Pancreas (tissue), 10 donors: ENCODE measurements around the gene AGXT2. TPM values are rescaled to one million over a fixed set of nuclear protein-coding genes. Genes with fewer than 3 reads are reported as not detected.

Experiments
- ATAC-seq, 4 donors: fragments of 200-7000 bp; cut with Tn5 transposase; one replicate each; pipeline versions ENCODE4 v1.8.0 to v1.9.1; 2020; ENCODE audit warnings: mild to moderate bottlenecking in 4 of 4, moderate library complexity in 4 of 4
- DNase-seq, 6 donors: peaks; one replicate each; pipeline ENCODE4 v3.0.0-alpha.2; 2020
- FAIRE-seq: peaks from 2 replicates; lab custom pipeline; 2012; peaks lifted over from hg19 to GRCh38; lab: Jason Lieb, UNC
- H3K27ac ChIP-seq, 4 donors: fragments of 200-600 bp; sonication (generic); 1 replicate in 3 of 4; 2 replicates in 1 of 4; pipeline versions ENCODE4 v1.5.0 to v1.8.0; 2020
- H3K27me3 ChIP-seq, 4 donors: fragments of 200-600 bp; one replicate each; pipeline ENCODE4 v1.8.0; 2021
- H3K36me3 ChIP-seq, 3 donors: fragments of 200-600 bp; sonication (generic) in 1 of 3; one replicate each; pipeline versions ENCODE4 v1.5.0 to v1.8.0; 2020 to 2021
- H3K4me1 ChIP-seq, 3 donors: fragments of 200-600 bp; one replicate each; pipeline ENCODE4 v1.8.0; 2021
- H3K4me3 ChIP-seq, 4 donors: fragments of 200-600 bp; sonication (generic) in 2 of 4; one replicate each; pipeline versions ENCODE4 v1.5.0 to v1.8.0; 2020 to 2021
- H3K9me3 ChIP-seq, 4 donors: fragments of 200-600 bp; one replicate each; pipeline ENCODE4 v1.8.0; 2021
- CTCF ChIP-seq, 4 donors: fragments of 200-600 bp; sonication (generic) in 3 of 4; IDR thresholded peaks; one replicate each; pipeline versions ENCODE4 v1.5.0 to v1.8.0; 2021; ENCODE audit warnings: antibody characterized with exemption in 4 of 4
- WGBS, 2 donors: extraction: QIAGEN DNeasy Blood & Tissue Kit; methylation state at CpG; one replicate each; pipeline ENCODE4 v1.1.7; 2013; 5-methylcytosine and 5-hydroxymethylcytosine counted together
- intact Hi-C, 3 donors: fragments of 100-400 bp; cut with DNase I; formaldehyde crosslinking; loops; one replicate each; pipeline versions ENCODE4 v1.11.1 to v1.14.2; 2022
- polyA plus RNA-seq, 2 donors: library from polyadenylated mRNA; stranded (reverse); fragments of 200-250 nt; gene quantifications; one replicate each; pipeline ENCODE4 v1.2.3, GENCODE V29; 2013
- total RNA-seq, 6 donors: library from RNA; stranded (reverse); fragmentation: NEBNext Ultra II Directional in 4 of 6; extraction: Animal tissue kit (Norgen Biotek cat#: 25700) in 4 of 6; gene quantifications; one replicate each; pipeline versions ENCODE4 v1.2.1 to v1.2.4, GENCODE V29; 2021 to 2023
- donor health status: healthy with polysubstance abuse.
- donor health status: DM: no; HTN: no; CAD: no; lungs with moderate emphysema.
- donor health status: DM: no; HTN: no; CAD: no.
- donor health status: control.
- donor health status: control.
- donor health status: Bipolar disorder and iron deficiency.
- donor health status: DM: yes; HTN: yes; CAD: no.
- donor health status: DM: no; HTN: no; CAD: no.
- donor health status: DM: no; HTN: no; CAD: no.
- donor health status: DM: yes; HTN: yes; CAD: no.

The AGXT2 gene
- total and polyA plus RNA-seq, 8 donors: not detected

GRCh38 chr5:35050541-35051126 is 2.9 kb upstream of the AGXT2 start:
- peaks cover 0 to 7% (median 4%) of the 10 kb centered on the region in 3 donors for H3K4me1 ChIP-seq
- no peak overlapping the region for H3K27ac ChIP-seq
- H3K27me3 ChIP-seq: no peaks in the 10 kb centered on the region
- H3K4me3 ChIP-seq: no peak overlapping the region
- no peaks in the 10 kb centered on the region for H3K9me3 ChIP-seq
- intact Hi-C loops: no loop called here
- FAIRE-seq (no peak), ATAC-seq (peak in 3 of 4 donors; percentile 55 to 70 (median 56)), DNase-seq (no peak)
- WGBS, 2 donors: 42% methylated on average over 3 of the region's 3 CpGs
- H3K36me3 ChIP-seq: no peaks in the 10 kb centered on the region
- TF ChIP-seq CTCF (IDR thresholded peaks at IDR 0.05): no peak

GRCh38 chr5:35048910-35049309 is 1.2 kb upstream of the AGXT2 start:
- Histone ChIP-seq H3K36me3 (no peaks in the 10 kb centered on the region), H3K4me3 (no peak overlapping the region), H3K27me3 (no peaks in the 10 kb centered on the region), H3K27ac (no peak overlapping the region), H3K4me1 (peaks cover 0 to 7% (median 4%) of the 10 kb centered on the region in 3 donors), H3K9me3 (no peaks in the 10 kb centered on the region)
- ATAC-seq (no peak), DNase-seq (no peak), FAIRE-seq (no peak)
- no peak for TF ChIP-seq CTCF (IDR thresholded peaks at IDR 0.05)
- intact Hi-C loops: no loop called here
- 76 to 84% methylated on average over 1 of the region's 1 CpG for WGBS, 2 donors

- no peak overlapping the region for H3K27ac ChIP-seq
- H3K36me3 ChIP-seq: no peaks in the 10 kb centered on the region
- H3K27me3 ChIP-seq: no peaks in the 10 kb centered on the region
- TF ChIP-seq CTCF (IDR thresholded peaks at IDR 0.05): no peak
- FAIRE-seq (no peak), DNase-seq (no peak), ATAC-seq (peak in 1 of 4 donors; percentile 36)
- 89 to 94% methylated on average over 4 of the region's 4 CpGs for WGBS, 2 donors
- intact Hi-C loops: no loop called here
- H3K4me1 ChIP-seq: peaks cover 0 to 7% (median 4%) of the 10 kb centered on the region in 3 donors
- H3K9me3 ChIP-seq: no peaks in the 10 kb centered on the region
- no peak overlapping the region for H3K4me3 ChIP-seq
These were observed 975 bp downstream of the AGXT2 start for GRCh38 chr5:35046774-35047173.

GRCh38 chr5:35045280-35045679 is 2.5 kb downstream of the AGXT2 start:
- WGBS, 2 donors: 22 to 30% methylated on average over 1 of the region's 1 CpG
- Histone ChIP-seq H3K36me3 (no peaks in the 10 kb centered on the region), H3K27me3 (no peaks in the 10 kb centered on the region), H3K4me3 (no peak overlapping the region), H3K4me1 (peaks cover 0 to 1% (median 0%) of the 10 kb centered on the region in 3 donors), H3K27ac (no peak overlapping the region), H3K9me3 (no peaks in the 10 kb centered on the region)
- TF ChIP-seq CTCF (IDR thresholded peaks at IDR 0.05): no peak
- ATAC-seq (no peak), FAIRE-seq (no peak), DNase-seq (no peak)
- intact Hi-C loops: no loop called here

DNA sequence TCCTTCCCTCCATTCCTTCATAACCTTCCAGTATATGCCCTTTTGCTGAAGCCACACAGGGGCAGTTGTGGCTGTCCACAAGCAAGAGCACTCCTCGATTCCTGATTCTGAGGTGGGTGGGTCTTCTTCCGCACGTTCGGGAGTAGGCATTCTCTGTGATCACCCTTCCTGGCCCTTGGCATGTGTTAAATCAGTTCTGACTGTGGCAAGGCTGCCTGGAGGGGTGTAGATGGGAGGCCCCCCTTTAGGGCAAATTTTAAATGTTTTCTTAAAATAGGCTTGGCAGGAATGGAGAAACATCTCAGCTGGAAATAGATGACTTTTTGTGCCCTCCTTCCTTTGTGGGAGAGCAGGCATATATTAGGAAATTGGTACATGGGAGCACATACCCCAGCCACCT is 3.1 kb downstream of the AGXT2 start:
- 88 to 96% methylated on average over 4 of the region's 4 CpGs for WGBS, 2 donors
- H3K27me3 ChIP-seq: no peaks in the 10 kb centered on the region
- intact Hi-C loops: no loop called here
- ATAC-seq (no peak), DNase-seq (no peak), FAIRE-seq (no peak)
- H3K36me3 ChIP-seq: no peaks in the 10 kb centered on the region
- H3K4me1 ChIP-seq: no peaks in the 10 kb centered on the region
- no peak overlapping the region for H3K27ac ChIP-seq
- TF ChIP-seq CTCF (IDR thresholded peaks at IDR 0.05): no peak
- no peak overlapping the region for H3K4me3 ChIP-seq
- no peaks in the 10 kb centered on the region for H3K9me3 ChIP-seq
